Adrenal gland (tissue), 5 donors: ENCODE results near the gene WDFY4.

ENCODE experiments used
- POLR2A ChIP-seq, 2 donors: fragments of 450-650 bp; IDR thresholded peaks; one replicate each; pipeline ENCODE4 v1.6.1; 2017; ENCODE audit warnings: antibody characterized with exemption in 2 of 2, mild to moderate bottlenecking in 2 of 2, moderate library complexity in 1 of 2
- TF ChIP-seq, protein P1 (sequence below), 6 experiments: fragments of 450-650 bp in 4 of 6; fragments of 200-600 bp in 2 of 6; sonication (generic) in 1 of 6; IDR thresholded peaks; 1 replicate in 5 of 6; 2 replicates in 1 of 6; pipeline versions ENCODE4 v1.5.1 to v1.8.0; 2016 to 2021; ENCODE audit warnings: antibody characterized with exemption in 6 of 6, mild to moderate bottlenecking in 2 of 6, moderate library complexity in 1 of 6
- donor health status: DM: no; HTN: no; CAD: no.

DNA sequence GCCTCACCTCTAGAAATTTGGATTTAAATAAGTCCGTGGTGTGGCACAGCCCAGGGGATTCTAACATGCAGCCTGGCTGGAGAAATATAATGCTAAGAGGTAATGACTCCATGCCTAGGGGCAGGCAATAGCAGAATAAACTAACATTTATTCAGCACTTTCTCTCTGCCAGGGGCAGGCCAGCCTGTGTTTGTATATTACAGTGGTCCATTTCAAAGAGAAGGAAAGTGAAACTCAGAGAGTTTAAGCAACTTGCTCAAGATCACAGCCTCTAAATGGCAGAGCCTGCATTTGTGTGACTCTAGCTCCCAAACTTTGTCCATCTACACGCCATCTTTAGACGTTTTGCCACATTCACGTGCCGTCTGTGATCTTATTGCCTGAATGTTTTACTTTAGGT is 261.7 kb downstream of the WDFY4 start:
- TF ChIP-seq, protein P1, sequence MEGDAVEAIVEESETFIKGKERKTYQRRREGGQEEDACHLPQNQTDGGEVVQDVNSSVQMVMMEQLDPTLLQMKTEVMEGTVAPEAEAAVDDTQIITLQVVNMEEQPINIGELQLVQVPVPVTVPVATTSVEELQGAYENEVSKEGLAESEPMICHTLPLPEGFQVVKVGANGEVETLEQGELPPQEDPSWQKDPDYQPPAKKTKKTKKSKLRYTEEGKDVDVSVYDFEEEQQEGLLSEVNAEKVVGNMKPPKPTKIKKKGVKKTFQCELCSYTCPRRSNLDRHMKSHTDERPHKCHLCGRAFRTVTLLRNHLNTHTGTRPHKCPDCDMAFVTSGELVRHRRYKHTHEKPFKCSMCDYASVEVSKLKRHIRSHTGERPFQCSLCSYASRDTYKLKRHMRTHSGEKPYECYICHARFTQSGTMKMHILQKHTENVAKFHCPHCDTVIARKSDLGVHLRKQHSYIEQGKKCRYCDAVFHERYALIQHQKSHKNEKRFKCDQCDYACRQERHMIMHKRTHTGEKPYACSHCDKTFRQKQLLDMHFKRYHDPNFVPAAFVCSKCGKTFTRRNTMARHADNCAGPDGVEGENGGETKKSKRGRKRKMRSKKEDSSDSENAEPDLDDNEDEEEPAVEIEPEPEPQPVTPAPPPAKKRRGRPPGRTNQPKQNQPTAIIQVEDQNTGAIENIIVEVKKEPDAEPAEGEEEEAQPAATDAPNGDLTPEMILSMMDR (IDR thresholded peaks at IDR 0.05) = no peak
- TF ChIP-seq POLR2A (IDR thresholded peaks at IDR 0.05) = no peak
